HG02852 (cell line): Measurements from ENCODE around the gene TAF6.

Experiments used
- ATAC-seq: cut with Tn5 transposase; IDR thresholded peaks from one replicate; pipeline ENCODE4 v1.9.1; 2021; ENCODE audit warnings: mild to moderate bottlenecking, moderate library complexity; ENCODE audit not compliant: unreplicated experiment

Gene TAF6

GRCh38 chr7:100124301-100125230 is 5.4 kb upstream of the TAF6 start:
- no peak for ATAC-seq

- no peak for ATAC-seq
Observed at GRCh38 chr7:100122568-100122967, 3.4 kb upstream of the TAF6 start.

DNA sequence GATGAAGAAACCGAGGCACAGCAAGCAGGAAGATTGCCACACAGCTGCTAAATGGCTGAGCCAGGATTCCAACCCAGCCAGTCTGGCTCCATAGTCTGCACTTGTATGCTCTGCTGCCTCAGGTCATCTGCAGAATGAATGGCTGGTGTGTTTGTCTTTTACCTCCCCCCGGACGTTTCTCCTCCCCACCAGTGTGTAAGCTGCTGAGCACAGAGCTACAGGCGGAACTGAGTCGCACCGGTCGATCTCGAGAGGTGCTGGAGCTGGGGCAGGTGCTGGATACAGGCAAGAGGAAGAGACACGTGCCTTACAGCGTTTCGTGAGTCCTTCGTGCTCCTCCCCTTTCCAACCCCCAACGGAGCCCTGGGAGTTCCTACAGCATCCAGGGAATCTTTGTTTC is 2.9 kb upstream of the TAF6 start:
- no peak for ATAC-seq

GRCh38 chr7:100120733-100121036 is 1.5 kb upstream of the TAF6 start:
- ATAC-seq: no peak

DNA sequence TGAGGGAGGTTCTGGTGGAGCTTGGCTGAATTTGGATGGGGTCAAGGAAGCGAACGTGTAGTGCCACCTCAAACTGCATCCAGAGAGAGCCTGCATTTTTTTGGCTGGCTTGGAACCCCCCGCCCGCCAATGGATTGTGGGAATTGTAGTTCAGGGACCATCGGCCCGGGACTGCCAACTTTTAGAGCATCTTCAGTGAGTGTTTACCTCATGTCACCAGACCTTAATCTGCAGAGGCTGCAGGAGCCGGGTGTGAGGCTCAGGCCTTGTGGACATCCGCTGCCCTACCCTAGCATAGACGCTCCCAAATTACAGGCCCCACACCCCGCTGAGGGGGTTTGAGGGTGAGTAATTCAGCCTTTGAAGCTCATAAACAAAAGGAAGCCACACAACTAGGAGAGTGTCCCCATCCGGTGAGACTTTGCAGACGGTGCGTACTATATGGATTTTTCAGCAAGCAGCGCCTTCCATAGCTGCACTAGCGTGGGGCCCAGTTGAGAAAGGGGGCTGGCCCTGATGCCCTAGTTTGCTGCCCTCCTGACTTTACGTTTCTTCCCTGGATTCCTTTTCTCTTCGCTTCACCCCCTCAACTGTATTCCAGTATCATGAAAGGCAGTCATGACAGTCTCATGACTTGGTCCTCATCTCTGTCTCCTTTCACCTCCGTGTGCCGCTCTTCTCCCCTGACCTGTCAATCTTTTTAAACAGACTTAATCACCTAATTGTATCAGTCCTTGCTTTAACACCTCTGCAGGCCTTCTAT is 993 bp upstream of the TAF6 start:
- peak; percentile 39 for ATAC-seq

DNA sequence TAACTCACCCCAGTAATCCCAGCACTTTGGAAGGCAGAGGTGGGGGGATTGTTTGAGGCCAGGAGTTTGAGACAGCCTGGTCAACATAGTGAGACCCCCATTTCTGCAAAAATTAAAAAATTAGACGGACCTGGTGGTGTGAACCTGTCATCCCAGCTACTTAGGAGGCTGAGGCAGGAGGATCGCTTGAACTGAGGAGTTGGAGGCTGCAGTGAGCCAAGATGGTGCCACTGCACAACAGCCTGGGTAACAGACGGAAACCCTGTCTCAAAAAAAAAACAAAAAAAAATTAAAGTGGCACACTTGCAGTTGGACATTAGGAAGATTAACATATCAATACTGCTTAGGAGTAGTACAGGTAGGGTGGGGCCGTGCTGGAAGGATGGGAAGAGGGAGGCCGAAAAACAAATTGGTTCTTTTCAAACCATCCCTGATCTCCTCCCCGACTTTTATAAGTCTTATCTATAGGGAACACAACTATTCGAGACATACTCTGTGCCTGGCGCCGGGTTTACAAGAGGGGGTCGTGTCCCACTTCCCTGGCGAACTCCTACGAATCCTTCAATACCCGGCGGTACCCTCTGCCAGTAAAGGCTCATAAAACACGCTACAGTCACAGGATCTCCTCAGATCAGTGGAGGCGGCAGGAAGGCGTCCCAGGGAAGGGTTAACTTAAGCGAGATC is 628 bp downstream of the TAF6 start:
- ATAC-seq: no peak

DNA sequence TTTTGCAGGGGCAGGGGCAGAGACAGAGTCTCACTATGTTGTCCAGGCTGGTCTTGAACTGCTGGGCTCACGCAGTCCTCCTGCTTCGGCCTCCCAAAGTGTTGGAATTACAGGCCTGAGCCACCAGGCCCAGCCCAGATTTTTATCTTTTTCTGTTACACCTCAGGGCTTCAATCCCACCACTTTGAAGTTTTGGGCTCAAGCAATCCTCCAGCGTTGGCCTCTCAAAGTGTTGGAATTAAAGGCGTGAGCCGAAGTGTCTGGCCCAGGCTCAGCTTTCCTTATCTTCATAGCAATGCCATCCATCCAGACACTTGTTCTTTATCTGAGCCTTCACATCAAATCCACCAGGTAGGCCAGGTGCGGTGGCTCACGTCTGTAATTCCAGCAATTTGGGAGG is 4.1 kb downstream of the TAF6 start:
- ATAC-seq: no peak

DNA sequence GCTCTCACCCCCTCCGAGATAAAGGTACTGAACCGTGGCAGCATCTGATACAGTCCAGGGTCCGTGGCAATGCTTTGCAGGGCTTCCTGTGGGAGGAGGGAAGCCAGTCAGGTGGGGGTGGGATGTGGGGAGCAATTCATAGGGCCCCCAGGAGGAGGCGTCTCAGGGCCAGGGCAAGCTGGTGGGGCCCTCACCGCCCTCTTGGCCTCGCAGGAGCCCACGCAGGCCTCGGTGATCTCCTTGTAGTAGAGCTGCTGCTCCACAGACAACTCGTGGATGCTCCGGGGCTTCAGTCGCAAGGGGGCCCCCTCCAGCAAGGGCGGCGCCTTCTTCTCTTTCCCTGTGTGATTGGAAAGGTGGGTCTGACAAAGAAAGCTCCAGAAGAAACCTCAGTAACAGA is 7.2 kb downstream of the TAF6 start:
- ATAC-seq: no peak

DNA sequence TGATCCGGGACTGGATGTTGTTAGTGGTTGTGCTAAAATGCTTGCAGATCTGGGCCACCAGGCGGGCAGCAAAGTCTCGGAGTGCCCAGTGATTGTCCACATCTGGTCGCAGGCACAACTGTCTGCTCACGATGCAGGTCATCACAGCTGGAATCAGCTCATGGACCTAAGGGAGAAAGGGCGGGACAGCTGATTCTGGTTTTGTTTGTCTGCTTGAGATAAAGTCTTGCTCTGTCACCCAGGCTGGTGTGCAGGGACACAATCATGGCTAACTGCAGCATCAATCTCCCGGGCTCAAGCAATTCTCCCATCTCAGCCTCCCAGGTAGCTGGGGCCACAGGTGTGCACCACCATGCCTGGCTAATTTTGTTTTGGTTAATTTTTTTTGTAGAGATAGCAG is 8.0 kb downstream of the TAF6 start:
- ATAC-seq: no peak

- no peak for ATAC-seq
Observed at GRCh38 chr7:100109521-100110163, 9.5 kb downstream of the TAF6 start.

DNA sequence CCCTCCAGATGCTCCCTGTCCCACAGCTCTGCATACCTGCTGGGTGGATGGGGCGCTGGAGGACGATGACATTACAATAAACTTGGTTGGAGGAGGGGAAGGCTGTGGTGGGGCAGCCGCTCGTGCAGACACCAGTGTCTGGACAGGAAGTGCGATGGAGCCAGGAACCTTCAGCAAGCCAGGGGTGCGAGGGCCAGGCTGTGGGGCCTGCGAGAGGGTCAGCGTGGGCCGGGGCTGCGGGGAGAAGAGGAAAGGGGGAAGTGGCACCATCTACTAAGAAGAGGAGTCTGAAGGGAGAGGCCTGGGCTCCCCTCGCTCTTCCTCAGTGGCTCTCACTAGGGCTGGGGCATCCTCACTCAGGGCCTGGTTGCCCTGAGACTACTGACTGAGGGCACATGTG is 11.3 kb downstream of the TAF6 start:
- no peak for ATAC-seq

DNA sequence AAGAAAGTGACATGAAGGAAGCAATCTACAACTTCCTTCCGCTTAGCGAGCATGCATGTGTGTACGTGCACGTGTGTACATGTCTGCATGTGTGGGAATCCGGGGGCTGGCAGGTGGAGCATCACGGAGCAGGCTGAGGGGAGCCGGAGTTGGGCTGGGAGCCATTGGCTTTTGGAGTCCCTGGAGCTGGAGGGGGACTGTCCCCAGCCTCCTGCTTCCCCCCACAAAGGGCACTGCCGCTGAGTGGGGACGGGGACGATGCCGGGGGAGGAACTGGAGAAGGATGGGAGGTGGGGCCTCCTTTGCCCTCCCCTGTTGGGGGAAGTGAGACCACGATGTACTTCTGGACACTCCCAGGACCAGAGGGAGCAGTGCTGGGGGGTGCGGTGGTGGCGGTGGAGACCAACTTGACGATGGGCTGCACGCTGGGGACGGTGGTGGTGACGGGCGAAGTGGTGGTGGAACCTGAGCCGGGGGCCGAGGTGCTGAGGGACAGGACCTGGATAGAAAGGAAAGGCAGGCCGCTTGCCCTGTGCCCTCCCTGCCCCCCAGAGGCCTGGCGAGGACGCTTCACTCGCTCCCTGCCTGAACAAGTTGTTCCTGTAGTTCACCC is 11.9 kb downstream of the TAF6 start:
- no peak for ATAC-seq

- no peak for ATAC-seq
Observed at GRCh38 chr7:100106633-100107032, 12.5 kb downstream of the TAF6 start.

- ATAC-seq: no peak
Observed at GRCh38 chr7:100105534-100105933, 13.6 kb downstream of the TAF6 start.

- no peak for ATAC-seq
Observed at GRCh38 chr7:100102950-100103840, 16.0 kb downstream of the TAF6 start.

DNA sequence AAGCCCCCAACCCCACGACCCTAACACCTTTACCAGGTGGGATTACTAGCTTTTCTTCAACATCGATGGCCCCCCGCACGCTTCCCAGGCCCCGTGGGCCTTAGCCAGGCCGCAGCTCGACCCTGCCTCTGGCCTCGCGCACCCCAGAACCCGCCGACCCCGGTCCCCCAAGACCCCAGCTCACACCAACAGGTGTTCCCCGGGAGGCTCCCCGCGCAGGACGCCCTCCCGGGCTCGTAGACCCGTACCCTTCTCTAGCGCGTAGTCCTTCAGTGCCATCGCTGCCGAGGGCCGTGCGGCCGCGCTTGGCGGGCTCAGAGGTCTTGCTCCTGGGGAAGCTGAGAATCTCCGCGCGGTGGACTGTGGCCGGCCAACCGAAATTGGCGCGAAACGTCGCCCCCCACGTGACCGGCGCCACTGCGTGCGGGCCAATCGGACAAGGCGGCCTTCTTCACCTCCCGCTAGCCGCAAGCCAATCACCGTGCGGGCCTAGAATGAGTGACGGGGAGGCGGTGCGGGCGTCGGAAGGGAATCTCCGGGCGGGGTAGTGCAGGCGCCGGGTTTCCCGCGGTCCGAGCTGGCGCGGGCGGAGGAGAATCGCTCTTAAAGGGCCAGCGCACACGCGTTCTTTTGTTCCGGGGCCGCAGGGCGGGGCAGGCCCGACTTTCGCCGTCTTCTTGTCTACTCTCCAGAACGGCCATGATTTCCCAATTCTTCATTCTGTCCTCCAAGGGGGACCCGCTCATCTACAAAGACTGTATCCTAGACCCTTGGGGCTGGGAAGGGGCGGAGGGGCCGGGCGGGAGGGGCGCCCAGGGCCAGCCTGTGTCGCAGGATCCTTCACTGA is 17.9 kb downstream of the TAF6 start, which contains the start of the genes AP4M1 and MCM7:
AP4M1 (plus strand) TSS at position 628 of the 847 bp plus-strand sequence; CDS start at position 700, 72 bp downstream.
MCM7 (minus strand) TSS at position 382 of the 847 bp plus-strand sequence; CDS start at position 279, 103 bp downstream.
- ATAC-seq: peak; percentile 83

- peak; percentile 63 for ATAC-seq
Observed at GRCh38 chr7:100100420-100101015, 18.6 kb downstream of the TAF6 start.

GRCh38 chr7:100099452-100099851 is 19.7 kb downstream of the TAF6 start:
- no peak for ATAC-seq
